HG03558 (cell line): ENCODE results near the gene UBE2G1.
"Not testable (repeated sequence)": the region's sequence is repeated elsewhere in the genome, so short reads cannot be mapped to it uniquely, and the experiment has no call there.

Experiments
- ATAC-seq: cut with Tn5 transposase; IDR thresholded peaks from one replicate; pipeline ENCODE4 v1.9.1; 2021; ENCODE audit warnings: moderate number of reproducible peaks; ENCODE audit not compliant: unreplicated experiment; ENCODE audit errors: extremely low read depth

Gene UBE2G1

DNA sequence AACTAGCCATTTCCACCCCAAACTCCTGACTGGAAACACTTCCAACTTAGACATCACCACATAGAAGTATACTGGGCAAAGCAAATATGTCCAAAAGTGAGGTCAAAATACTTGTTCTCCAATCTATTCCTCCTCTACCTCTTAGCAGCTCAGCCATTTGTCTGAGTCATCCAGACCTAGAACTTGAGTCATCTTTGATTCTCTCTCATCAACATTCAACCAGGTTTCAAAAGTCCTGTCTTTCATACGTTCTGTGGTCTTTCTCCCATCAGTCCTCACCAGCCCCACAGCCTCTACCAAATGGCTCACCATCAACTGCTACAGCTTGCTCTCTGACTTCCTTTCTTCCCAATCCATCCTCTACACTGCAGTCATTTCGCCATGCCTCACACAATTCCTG is 109.5 kb downstream of the UBE2G1 start:
- ATAC-seq, result no peak

- ATAC-seq, result not testable (repeated sequence)
Measured at GRCh38 chr17:4255271-4255670, 111.2 kb downstream of the UBE2G1 start.

DNA sequence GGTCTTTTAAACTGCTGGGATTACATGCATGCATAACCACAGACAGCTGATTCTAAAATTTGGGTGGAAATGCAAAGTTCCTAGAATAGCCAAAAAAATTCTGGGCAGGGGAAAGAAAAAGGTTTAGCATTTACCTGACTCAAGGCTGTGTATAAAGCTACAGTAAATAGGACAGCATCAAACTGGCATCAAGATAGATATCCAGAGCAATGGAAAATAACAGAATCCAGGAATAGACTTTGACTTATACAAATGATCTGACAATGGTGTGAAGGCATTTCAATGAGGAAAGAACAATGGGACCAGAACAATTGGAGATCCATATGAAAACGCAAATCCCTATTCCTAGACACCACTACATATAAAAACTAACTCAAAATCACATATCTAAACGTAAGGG is 115.6 kb downstream of the UBE2G1 start:
- no peak for ATAC-seq

DNA sequence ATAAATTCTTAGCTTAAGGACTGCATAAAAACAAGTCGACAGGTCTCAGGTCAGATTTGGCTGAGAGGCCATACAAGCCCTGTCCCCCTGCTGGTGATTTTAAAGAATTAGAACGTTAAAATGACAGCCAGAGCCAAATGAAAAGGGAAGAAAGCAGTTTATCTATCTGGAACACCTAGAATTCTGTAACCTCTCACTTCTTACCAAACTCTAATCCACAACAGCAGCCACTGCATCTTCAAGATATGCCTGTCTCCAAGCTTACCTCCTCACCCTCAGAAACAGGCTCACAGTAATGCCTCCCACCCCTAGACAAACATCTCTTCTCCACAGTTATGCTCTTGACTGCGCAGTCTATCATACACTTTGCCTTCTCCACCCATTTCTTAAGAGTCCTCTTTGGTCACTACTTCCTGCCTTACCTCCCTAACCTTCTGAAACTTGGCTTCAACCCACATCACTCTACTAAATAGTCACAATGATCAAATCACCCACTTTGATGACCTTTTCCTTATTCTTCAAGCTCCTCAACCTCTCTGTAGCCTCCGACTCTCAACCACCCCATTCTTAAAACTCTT is 116.9 kb downstream of the UBE2G1 start:
- ATAC-seq, result no peak

GRCh38 chr17:4248504-4249277 is 117.8 kb downstream of the UBE2G1 start:
- no peak for ATAC-seq

GRCh38 chr17:4247971-4248388 is 118.5 kb downstream of the UBE2G1 start:
- no peak for ATAC-seq

GRCh38 chr17:4247361-4247970 is 119.0 kb downstream of the UBE2G1 start:
- ATAC-seq, result no peak

DNA sequence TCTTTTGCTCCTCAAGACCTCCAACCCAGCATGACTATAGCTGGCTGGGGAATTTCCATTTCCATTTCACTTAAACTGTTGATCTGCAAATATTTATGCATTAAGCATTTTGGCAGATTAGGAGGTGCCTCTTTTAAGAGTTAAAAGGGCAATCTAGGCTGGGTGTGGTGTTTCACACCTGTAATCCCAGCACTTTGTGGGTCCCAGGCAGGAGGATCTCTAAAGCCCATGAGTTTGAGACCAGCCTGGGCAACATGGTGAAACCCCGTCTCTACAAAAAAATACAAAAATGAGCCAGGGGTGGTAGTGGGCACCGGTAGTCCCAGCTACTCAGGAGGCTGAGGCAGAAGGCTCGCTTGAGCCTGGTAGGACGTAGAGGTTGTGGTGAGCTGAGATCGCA is 119.8 kb downstream of the UBE2G1 start:
- no peak for ATAC-seq

- no peak for ATAC-seq
Measured at GRCh38 chr17:4241535-4241934, 124.9 kb downstream of the UBE2G1 start.

DNA sequence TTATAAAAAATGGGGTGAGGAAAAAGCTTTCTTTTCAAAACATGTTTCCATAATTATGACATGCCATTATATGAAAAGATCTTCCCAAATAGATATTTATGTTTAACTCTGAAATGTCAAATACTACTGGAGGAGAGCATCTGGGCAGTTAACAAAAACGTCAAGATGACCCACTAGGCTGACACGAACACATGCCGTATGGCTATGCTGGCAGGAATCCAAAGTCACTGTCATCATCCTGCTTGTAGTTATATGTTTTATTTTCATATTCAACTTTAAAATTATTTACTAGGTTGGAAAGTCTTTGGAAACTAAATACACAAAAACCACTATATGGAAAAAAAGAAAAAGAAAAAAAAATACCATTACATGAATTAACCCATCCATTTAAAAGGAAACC is 130.0 kb downstream of the UBE2G1 start:
- no peak for ATAC-seq

DNA sequence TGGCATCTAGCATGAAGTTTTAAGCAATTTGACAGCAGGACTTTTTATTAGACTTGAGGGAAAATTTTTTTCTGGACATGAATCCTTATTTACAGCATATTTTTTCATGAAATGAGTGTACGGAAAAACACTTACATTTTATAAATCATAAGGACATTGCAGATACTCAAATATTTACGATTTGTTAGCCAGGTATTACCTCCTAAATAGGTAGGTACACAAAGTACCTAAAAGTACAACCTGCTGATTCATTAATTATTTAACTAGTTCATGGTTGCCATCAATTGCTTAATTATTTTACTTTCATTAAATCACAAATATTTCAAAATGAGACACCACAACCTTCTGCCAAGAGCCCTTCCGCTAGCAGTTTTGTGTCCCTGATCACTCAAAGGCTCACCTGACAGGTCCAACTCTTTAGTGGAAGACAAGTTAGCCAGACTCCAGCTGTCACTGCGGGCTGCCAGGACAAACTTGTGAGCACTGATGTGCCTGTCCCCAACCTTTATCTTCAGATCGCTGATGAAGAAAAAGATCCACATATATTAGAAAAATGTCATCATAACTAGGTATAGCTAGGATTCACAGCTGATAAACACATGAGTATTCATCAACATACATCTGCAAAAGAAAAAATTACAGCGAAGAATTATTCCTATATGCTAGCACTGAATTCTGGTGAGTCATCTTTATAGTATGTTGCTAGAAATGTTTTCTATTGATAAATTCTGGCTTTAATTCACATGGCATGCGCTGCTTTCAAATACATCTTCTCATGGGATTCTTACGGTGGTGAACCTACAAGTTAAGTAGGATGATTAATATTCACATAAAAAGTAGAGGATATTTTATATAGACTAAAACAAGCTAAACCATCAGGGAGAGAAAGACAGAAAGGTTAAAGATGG is 130.8 kb downstream of the UBE2G1 start:
- ATAC-seq, result no peak

DNA sequence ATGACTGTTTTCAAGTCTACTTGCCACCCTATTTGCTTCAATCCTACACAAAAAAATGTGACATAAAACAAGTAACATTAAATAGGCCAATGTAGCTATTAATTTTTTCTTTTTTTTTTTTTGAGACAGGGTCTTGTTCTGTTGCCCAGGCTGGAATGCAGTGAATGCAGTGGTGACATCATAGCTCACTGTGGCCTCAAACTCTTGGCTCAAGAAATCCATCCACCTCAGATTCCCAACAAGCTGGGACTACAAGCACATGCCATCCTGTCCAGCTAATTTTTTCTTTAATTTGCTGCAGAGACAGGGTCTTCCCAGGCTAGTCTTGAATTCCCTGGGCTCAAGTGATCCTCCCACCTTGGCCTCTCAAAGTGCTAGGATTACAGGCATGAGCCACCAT is 132.1 kb downstream of the UBE2G1 start:
- ATAC-seq, result no peak

DNA sequence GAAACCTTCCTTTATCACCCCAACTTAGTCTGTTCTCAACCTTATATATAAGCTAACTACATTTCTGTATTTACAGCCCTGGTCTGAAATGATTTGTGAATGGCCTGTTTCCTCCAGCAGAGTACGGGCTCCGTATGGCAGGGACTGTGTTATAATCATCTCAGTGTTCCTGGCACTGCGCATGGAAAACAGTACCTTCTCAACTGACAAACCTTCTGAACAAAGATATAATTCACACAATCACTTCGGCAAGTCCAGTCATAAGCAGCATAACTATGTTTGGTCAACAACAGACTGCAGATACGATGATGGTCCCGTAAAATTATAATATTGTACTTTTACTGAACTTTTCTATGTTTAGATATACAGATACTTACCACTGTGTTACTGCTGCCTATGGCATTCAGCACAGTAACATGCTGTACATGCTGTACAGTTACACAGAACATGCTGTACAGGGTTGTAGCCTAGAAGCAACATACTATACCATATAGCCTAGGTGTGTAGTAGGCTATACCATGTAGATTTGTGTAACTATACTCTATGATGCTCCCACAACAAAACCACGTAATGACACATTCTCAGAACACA is 132.7 kb downstream of the UBE2G1 start:
- ATAC-seq, result no peak

DNA sequence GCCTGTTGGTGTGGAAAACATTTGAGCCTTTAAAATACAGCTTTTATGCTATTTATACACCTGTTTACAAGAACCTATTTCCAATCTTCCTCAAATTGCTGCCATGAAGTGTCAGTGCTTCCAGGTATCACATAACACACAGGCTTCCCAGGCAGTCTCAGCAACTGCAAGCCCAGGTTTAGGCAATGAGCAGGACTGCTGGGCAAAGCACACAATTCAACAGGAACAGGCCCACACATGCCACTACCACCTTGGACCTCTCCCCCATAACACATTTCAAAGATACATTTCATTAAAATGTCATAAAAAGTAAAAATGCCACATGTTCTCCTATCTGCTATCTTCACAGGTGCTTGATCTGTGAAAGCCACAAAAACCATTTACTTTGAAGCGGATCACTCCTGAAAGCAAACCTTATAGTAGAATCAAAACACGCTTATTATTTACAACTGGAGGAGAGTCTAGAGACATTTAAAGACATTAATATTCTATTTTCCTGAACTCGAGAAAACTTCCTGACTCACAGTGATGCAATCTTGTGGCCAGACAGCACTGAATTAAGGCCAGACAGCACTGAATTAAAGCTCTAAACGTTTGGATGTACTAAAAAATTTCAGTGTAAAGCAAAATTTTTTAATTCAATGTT is 134.2 kb downstream of the UBE2G1 start:
- no peak for ATAC-seq

DNA sequence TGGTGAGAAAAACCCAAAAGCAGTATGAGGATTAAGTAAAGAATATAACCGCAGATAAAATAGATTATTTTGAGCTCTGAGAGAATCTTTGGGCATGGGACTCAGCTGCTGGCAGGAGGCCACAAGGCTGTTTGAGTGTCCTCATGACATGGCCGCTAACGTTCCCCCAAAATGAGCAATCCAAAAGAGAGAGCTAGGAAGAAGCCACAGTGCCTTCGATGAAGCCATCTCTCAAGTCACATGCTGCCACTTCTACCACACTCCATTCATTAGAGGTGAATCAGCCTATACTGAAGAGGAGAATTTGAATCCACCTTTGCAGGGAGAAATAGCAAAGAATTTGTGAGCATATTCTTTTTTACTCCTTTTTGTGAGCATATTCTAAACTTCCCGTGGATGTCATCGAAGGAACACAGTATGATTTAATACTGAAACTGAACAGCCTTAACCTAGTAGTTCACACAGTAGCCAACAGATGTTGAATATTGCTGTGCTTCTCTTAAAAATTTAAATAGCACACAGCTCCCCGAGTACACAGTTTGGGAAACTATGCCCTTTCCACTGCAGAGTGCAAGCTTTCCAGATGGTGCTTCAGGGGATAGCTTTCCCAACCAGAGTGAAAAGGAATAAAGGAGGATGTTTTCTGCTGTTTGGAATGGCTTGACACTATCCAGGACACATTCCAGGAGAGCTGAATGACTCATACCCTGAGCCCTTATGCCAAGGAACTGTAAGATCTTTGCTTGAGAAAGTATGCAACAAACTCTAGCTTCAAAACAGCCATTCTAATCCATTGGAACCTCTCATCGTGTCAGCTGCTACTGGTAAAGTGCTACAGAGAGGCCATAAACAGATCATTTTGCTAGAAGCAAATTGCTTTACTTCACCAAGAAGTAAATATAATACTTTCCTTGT is 136.6 kb downstream of the UBE2G1 start:
- no peak for ATAC-seq

DNA sequence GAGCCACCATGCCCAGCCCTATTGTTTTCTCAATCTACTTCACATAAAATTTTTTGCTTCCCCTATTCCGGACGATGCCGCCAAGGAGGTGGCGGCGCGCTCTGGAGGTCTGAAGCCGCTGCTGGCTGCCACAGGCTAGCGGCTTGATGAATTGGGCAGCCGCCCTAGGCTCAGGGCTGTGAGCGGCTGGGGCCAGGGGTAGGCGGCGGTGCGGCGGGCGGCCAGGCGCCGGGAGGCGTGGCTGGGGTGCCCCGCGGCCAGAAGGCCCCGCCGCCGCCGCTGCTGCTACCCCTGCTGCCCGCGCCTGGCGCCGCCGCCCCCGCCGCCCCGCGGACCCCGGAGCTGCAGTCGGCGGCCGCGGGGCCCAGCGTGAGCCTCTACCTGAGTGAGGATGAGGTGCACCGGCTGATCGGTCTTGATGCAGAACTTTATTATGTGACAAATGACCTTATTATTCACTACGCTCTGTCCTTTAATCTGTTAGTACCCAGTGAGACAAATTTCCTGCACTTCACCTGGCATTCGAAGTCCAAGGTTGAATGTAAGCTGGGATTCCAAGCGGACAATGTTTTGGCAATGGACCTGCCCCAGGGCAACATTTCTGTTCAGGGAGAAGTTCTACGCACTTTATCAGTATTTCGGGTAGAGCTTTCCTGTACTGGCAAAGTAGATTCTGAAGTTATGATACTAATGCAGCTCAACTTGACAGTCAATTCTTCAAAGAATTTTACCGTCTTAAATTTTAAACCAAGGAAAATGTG is 144.4 kb downstream of the UBE2G1 start:
- ATAC-seq, result no peak

DNA sequence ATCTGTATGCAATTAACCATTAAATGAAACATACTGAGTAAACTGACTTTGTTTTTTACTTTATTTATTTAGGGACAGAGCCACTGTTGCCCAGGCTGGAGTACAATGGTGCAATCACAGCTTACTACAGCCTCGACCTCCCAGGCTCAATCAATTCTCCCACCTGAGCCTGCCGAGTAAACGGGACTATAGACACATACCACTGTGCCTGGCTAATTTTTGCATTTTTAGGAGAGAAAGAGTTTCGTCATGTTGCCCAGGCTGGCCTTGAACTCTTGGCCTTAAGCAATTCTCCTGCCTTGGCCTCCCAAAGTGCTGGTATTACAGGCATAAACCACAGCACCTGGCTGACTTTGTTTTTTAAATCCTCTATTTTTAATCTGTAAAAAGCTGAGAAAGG is 145.3 kb downstream of the UBE2G1 start:
- no peak for ATAC-seq

GRCh38 chr17:4220655-4221054 is 145.8 kb downstream of the UBE2G1 start:
- no peak for ATAC-seq
